Keratinocyte (primary cell): ENCODE data around the gene SCAI. TPM values are rescaled to one million over a fixed set of nuclear protein-coding genes. Genes with fewer than 3 reads are reported as not detected.

Source experiments
- DNase-seq: peaks from one replicate; pipeline ENCODE4 v3.0.0-alpha.2; 2011; ENCODE audit warnings: low read depth, missing footprints, low spot score
- FAIRE-seq: peaks from 2 replicates; lab custom pipeline; 2011; peaks lifted over from hg19 to GRCh38; lab: Jason Lieb, UNC
- H2AFZ ChIP-seq: 2 replicates; pipeline ENCODE4 v1.6.0; 2012; ENCODE audit warnings: low read length, control low read depth, inconsistent platforms; ENCODE audit not compliant: control insufficient read depth
- H3K27ac ChIP-seq: 2 replicates; pipeline ENCODE4 v1.5.1; 2011; ENCODE audit warnings: low read length; ENCODE audit not compliant: control insufficient read depth, insufficient read depth
- H3K27me3 ChIP-seq: 3 replicates; pipeline ENCODE4 v1.6.0; 2011; ENCODE audit warnings: low read length; ENCODE audit not compliant: control insufficient read depth, insufficient read depth; ENCODE audit errors: extremely low read depth
- H3K36me3 ChIP-seq, 2 experiments: 2 replicates in 1 of 2; 3 replicates in 1 of 2; pipeline ENCODE4 v1.5.1; 2011; ENCODE audit warnings: low read length in 2 of 2, mild to moderate bottlenecking in 1 of 2; ENCODE audit not compliant: control insufficient read depth in 2 of 2, insufficient read depth in 2 of 2; ENCODE audit errors: extremely low read depth in 1 of 2
- H3K4me1 ChIP-seq: 3 replicates; pipeline ENCODE4 v1.5.1; 2011; ENCODE audit warnings: low read length; ENCODE audit not compliant: control insufficient read depth, insufficient read depth; ENCODE audit errors: extremely low read depth
- H3K4me2 ChIP-seq: 3 replicates; pipeline ENCODE4 v1.6.0; 2011; ENCODE audit warnings: low read depth, low read length; ENCODE audit not compliant: control insufficient read depth, insufficient read depth; ENCODE audit errors: extremely low read depth
- H3K4me3 ChIP-seq, 3 experiments: fragments of 200-600 bp in 1 of 3; sonication (generic) in 1 of 3; 2 replicates in 2 of 3; 3 replicates in 1 of 3; pipeline ENCODE4 v1.5.1; 2011 to 2016; ENCODE audit warnings: low read length in 3 of 3, mild to moderate bottlenecking in 3 of 3, control low read depth in 2 of 3, inconsistent platforms in 1 of 3, low read depth in 1 of 3, mixed read lengths in 1 of 3, mixed run types in 1 of 3, moderate library complexity in 1 of 3; ENCODE audit not compliant: control insufficient read depth in 2 of 3, insufficient read depth in 2 of 3; ENCODE audit errors: extremely low read depth in 1 of 3
- H3K79me2 ChIP-seq: 2 replicates; pipeline ENCODE4 v1.6.0; 2012; ENCODE audit warnings: low read length; ENCODE audit not compliant: control insufficient read depth, insufficient read depth
- H3K9ac ChIP-seq: 3 replicates; pipeline ENCODE4 v1.6.0; 2011; ENCODE audit warnings: low read length; ENCODE audit not compliant: control insufficient read depth, insufficient read depth; ENCODE audit errors: extremely low read depth
- H3K9me1 ChIP-seq: 3 replicates; pipeline ENCODE4 v1.6.0; 2011; ENCODE audit warnings: low read length; ENCODE audit not compliant: control insufficient read depth, insufficient read depth; ENCODE audit errors: extremely low read depth
- H3K9me3 ChIP-seq: 2 replicates; pipeline ENCODE4 v1.5.1; 2012; ENCODE audit warnings: low read depth, low read length; ENCODE audit not compliant: control insufficient read depth
- H4K20me1 ChIP-seq: 3 replicates; pipeline ENCODE4 v1.6.0; 2011; ENCODE audit warnings: low read length; ENCODE audit not compliant: control insufficient read depth, insufficient read depth; ENCODE audit errors: extremely low read depth
- EZH2 ChIP-seq: IDR thresholded peaks from one replicate; pipeline ENCODE4 v1.6.1; 2012; ENCODE audit warnings: inconsistent platforms, mild to moderate bottlenecking, low read length, moderate library complexity
- dilution Hi-C: fragments of 300-500 bp; cut with MboI; formaldehyde crosslinking; loops from one replicate; pipeline ENCODE4 v1.7.0; 2020; ENCODE audit warnings: low sequenced_read_pairs; ENCODE audit not compliant: extremely low pct_ligation_motif_present
- polyA plus RNA-seq, 5 experiments: library from polyadenylated mRNA; depleted of rRNA in 3 of 5; stranded (reverse) in 3 of 5; stranded (forward) in 1 of 5; unstranded in 1 of 5; fragments of >200 nt; gene quantifications; 1 replicate in 1 of 5; 2 replicates in 3 of 5; 3 replicates in 1 of 5; pipeline versions ENCODE4 v1.2.1 to v1.2.3, GENCODE V29; 2011 to 2012; ENCODE audit warnings: missing spikeins in 2 of 5, low read depth in 1 of 5, low replicate concordance in 1 of 5
- TF ChIP-seq, protein P1 (sequence below), 3 experiments: IDR thresholded peaks in 1 of 3; conservative IDR thresholded peaks in 1 of 3; optimal IDR thresholded peaks in 1 of 3; 2 replicates in 2 of 3; 3 replicates in 1 of 3; pipeline versions ENCODE3 to v1.5.1; 2011; ENCODE audit warnings: low read length in 3 of 3, mild to moderate bottlenecking in 3 of 3, moderate library complexity in 2 of 3, control low read depth in 1 of 3, inconsistent platforms in 1 of 3; ENCODE audit not compliant: insufficient read depth in 2 of 3; ENCODE audit errors: extremely low read depth in 1 of 3

SCAI gene
- polyA plus RNA-seq, 1 donor (not counting 4 experiments of a cell fraction or from before 2014, with no cell fraction given) = 3.0 TPM

DNA sequence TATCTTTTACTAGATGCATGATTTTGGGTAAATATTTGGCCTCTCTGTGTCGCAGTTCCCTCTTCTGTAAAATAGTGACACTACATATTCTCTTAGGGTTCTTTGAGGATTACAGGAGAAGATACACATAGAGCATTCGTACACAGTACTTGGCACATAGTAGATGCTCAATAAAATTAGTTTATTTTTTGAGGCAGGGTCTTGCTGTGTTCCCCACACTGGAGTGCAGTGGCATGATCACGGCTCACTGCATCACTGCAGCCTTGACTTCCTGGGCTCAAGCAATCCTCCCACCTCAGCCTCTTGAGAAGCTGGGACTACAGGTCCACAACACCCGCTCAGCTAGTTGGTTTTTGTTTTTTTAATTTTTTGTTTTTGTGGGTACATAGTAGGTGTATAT lies 1.6 kb downstream of the SCAI start:
- dilution Hi-C loops = no loop called here

DNA sequence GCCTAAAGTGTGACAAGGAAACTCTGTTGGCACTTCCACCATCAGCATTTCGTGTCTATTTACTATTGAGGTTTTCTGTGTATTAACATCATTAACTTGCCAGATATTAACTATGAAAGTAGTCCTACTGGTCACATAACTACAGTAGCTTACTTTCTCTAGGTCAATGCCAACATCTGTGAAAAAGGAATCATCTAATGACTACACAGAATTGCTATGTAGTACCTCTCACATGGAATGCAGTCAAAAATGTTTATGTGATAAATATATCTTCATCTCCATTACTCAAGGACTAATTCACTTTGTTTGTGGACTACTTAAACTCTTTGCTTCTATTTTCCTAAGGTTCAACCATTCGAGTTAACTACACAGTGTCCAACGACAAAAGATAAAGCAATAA lies 2.1 kb downstream of the SCAI start:
- DNase-seq (no peak), FAIRE-seq (no peak)
- H2AFZ ChIP-seq = no peak overlapping the region
- H3K9ac ChIP-seq = no peak overlapping the region
- no peaks in the 10 kb centered on the region for H3K36me3 ChIP-seq
- H3K4me1 ChIP-seq = peaks cover 10% of the 10 kb centered on the region
- H3K27ac ChIP-seq = no peak overlapping the region
- TF ChIP-seq EZH2 = no peak
- TF ChIP-seq, protein P1, sequence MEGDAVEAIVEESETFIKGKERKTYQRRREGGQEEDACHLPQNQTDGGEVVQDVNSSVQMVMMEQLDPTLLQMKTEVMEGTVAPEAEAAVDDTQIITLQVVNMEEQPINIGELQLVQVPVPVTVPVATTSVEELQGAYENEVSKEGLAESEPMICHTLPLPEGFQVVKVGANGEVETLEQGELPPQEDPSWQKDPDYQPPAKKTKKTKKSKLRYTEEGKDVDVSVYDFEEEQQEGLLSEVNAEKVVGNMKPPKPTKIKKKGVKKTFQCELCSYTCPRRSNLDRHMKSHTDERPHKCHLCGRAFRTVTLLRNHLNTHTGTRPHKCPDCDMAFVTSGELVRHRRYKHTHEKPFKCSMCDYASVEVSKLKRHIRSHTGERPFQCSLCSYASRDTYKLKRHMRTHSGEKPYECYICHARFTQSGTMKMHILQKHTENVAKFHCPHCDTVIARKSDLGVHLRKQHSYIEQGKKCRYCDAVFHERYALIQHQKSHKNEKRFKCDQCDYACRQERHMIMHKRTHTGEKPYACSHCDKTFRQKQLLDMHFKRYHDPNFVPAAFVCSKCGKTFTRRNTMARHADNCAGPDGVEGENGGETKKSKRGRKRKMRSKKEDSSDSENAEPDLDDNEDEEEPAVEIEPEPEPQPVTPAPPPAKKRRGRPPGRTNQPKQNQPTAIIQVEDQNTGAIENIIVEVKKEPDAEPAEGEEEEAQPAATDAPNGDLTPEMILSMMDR (optimal IDR thresholded peaks at IDR 0.05 in 1 of 3, IDR thresholded peaks at IDR 0.05 in 1 of 3, conservative IDR thresholded peaks at IDR 0.05 in 1 of 3; ENCODE audit: extremely low read depth in 1 of 3, insufficient read depth in 2 of 3, low read length in 3 of 3) = no peak
- dilution Hi-C loops = no loop called here
- no peaks in the 10 kb centered on the region for H3K27me3 ChIP-seq
- H4K20me1 ChIP-seq = peaks cover 3% of the 10 kb centered on the region
- no peak overlapping the region for H3K4me2 ChIP-seq
- no peaks in the 10 kb centered on the region for H3K9me1 ChIP-seq
- H3K79me2 ChIP-seq = no peaks in the 10 kb centered on the region
- H3K9me3 ChIP-seq = no peaks in the 10 kb centered on the region
- H3K4me3 ChIP-seq = no peak overlapping the region

More for the DNA sequence above, 1.6 kb downstream of the SCAI start:
- H3K4me2 ChIP-seq = no peak overlapping the region
- H3K4me3 ChIP-seq = no peak overlapping the region
- no peaks in the 10 kb centered on the region for H3K9me3 ChIP-seq
- TF ChIP-seq, protein P1 (optimal IDR thresholded peaks at IDR 0.05 in 1 of 3, IDR thresholded peaks at IDR 0.05 in 1 of 3, conservative IDR thresholded peaks at IDR 0.05 in 1 of 3; ENCODE audit: extremely low read depth in 1 of 3, insufficient read depth in 2 of 3, low read length in 3 of 3) = no peak
- no peak for TF ChIP-seq EZH2
- no peak overlapping the region for H3K9ac ChIP-seq
- DNase-seq = no peak
- H3K9me1 ChIP-seq = no peaks in the 10 kb centered on the region
- peaks cover 10% of the 10 kb centered on the region for H3K4me1 ChIP-seq
- no peaks in the 10 kb centered on the region for H3K79me2 ChIP-seq
- H3K27me3 ChIP-seq = no peaks in the 10 kb centered on the region
- H2AFZ ChIP-seq = no peak overlapping the region
- no peak for FAIRE-seq
- no peaks in the 10 kb centered on the region for H3K36me3 ChIP-seq
- H4K20me1 ChIP-seq = peaks cover 3% of the 10 kb centered on the region
- H3K27ac ChIP-seq = no peak overlapping the region
